Activated CD4-positive, alpha-beta T cell treated with anti-CD3 and anti-CD28 coated beads, Interleukin-2, amount 10 ng/mL, durations not matched to agents 24 days and 14 days (primary cell): ENCODE measurements around the gene CRABP1. TPM values are rescaled to one million over a fixed set of nuclear protein-coding genes. Genes with fewer than 3 reads are reported as not detected.

Experiments used
- DNase-seq: peaks from one replicate; pipeline ENCODE4 v3.0.0; 2022
- H3K27ac Mint-ChIP-seq: one replicate; pipeline ENCODE4 v1.8.0; 2022; ENCODE audit warnings: mild to moderate bottlenecking, mixed read lengths
- H3K27me3 Mint-ChIP-seq: one replicate; pipeline ENCODE4 v1.8.0; 2022; ENCODE audit warnings: mixed read lengths
- H3K36me3 Mint-ChIP-seq: one replicate; pipeline ENCODE4 v1.8.0; 2022; ENCODE audit warnings: low read depth, mild to moderate bottlenecking, mixed read lengths
- H3K4me1 Mint-ChIP-seq: one replicate; pipeline ENCODE4 v1.8.0; 2021; ENCODE audit warnings: mixed read lengths
- H3K4me3 Mint-ChIP-seq: one replicate; pipeline ENCODE4 v1.8.0; 2022; ENCODE audit warnings: mild to moderate bottlenecking, moderate library complexity, mixed read lengths
- H3K9me3 Mint-ChIP-seq: one replicate; pipeline ENCODE4 v1.8.0; 2021; ENCODE audit warnings: mixed read lengths
- intact Hi-C: fragments of 100-400 bp; cut with micrococcal nuclease; formaldehyde crosslinking; loops from one replicate; pipeline ENCODE4 v1.15.1; 2023
- total RNA-seq: library from RNA; stranded (reverse); gene quantifications from 2 replicates; pipeline ENCODE4 v1.2.3, GENCODE V29; 2022

The CRABP1 gene
- total RNA-seq, 1 donor from 2014 or later, result not detected

- Mint-ChIP-seq H3K9me3 (no peaks in the 10 kb centered on the region), H3K27ac (no peak overlapping the region), H3K4me1 (no peaks in the 10 kb centered on the region), H3K36me3 (no peaks in the 10 kb centered on the region), H3K27me3 (peaks cover 44% of the 10 kb centered on the region), H3K4me3 (no peak overlapping the region)
- intact Hi-C loops, result no loop called here
- no peak for DNase-seq
Measured at GRCh38 chr15:78345396-78346125, 5.4 kb downstream of the CRABP1 start.

GRCh38 chr15:78347586-78348543, 7.7 kb downstream of the CRABP1 start:
- H3K4me1 Mint-ChIP-seq, result no peaks in the 10 kb centered on the region
- intact Hi-C loops, result no loop called here
- H3K36me3 Mint-ChIP-seq, result no peaks in the 10 kb centered on the region
- H3K27ac Mint-ChIP-seq, result no peak overlapping the region
- peaks cover 25% of the 10 kb centered on the region for H3K27me3 Mint-ChIP-seq
- H3K4me3 Mint-ChIP-seq, result no peak overlapping the region
- no peak for DNase-seq
- no peaks in the 10 kb centered on the region for H3K9me3 Mint-ChIP-seq

- DNase-seq, result no peak
- H3K4me3 Mint-ChIP-seq, result no peak overlapping the region
- no peaks in the 10 kb centered on the region for H3K9me3 Mint-ChIP-seq
- no peaks in the 10 kb centered on the region for H3K36me3 Mint-ChIP-seq
- intact Hi-C loops, result no loop called here
- no peak overlapping the region for H3K27ac Mint-ChIP-seq
- H3K4me1 Mint-ChIP-seq, result no peaks in the 10 kb centered on the region
- H3K27me3 Mint-ChIP-seq, result peaks cover 17% of the 10 kb centered on the region
Measured at GRCh38 chr15:78350058-78350457, 9.9 kb downstream of the CRABP1 start.

GRCh38 chr15:78351539-78351938, 11.4 kb downstream of the CRABP1 start:
- DNase-seq, result no peak
- H3K27ac Mint-ChIP-seq, result no peak overlapping the region
- no peaks in the 10 kb centered on the region for H3K4me1 Mint-ChIP-seq
- no peaks in the 10 kb centered on the region for H3K9me3 Mint-ChIP-seq
- intact Hi-C loops, result no loop called here
- H3K36me3 Mint-ChIP-seq, result no peaks in the 10 kb centered on the region
- peaks cover 15% of the 10 kb centered on the region for H3K27me3 Mint-ChIP-seq
- H3K4me3 Mint-ChIP-seq, result no peak overlapping the region

- Mint-ChIP-seq H3K9me3 (no peaks in the 10 kb centered on the region), H3K4me1 (no peaks in the 10 kb centered on the region), H3K4me3 (no peak overlapping the region), H3K27me3 (peaks cover 10% of the 10 kb centered on the region), H3K36me3 (no peaks in the 10 kb centered on the region), H3K27ac (no peak overlapping the region)
- no peak for DNase-seq
- intact Hi-C loops, result no loop called here
Measured at GRCh38 chr15:78353093-78353492, 12.9 kb downstream of the CRABP1 start.

GRCh38 chr15:78355177-78355576, 15.0 kb downstream of the CRABP1 start:
- no peak overlapping the region for H3K4me3 Mint-ChIP-seq
- H3K36me3 Mint-ChIP-seq, result no peaks in the 10 kb centered on the region
- no peak overlapping the region for H3K27ac Mint-ChIP-seq
- H3K4me1 Mint-ChIP-seq, result no peaks in the 10 kb centered on the region
- intact Hi-C loops, result no loop called here
- H3K27me3 Mint-ChIP-seq, result peaks cover 19% of the 10 kb centered on the region
- DNase-seq, result no peak
- H3K9me3 Mint-ChIP-seq, result no peaks in the 10 kb centered on the region

GRCh38 chr15:78358102-78358870, 18.1 kb downstream of the CRABP1 start:
- no peak overlapping the region for H3K27ac Mint-ChIP-seq
- no peaks in the 10 kb centered on the region for H3K36me3 Mint-ChIP-seq
- H3K9me3 Mint-ChIP-seq, result no peaks in the 10 kb centered on the region
- no peak overlapping the region for H3K4me3 Mint-ChIP-seq
- intact Hi-C loops, result no loop called here
- no peaks in the 10 kb centered on the region for H3K4me1 Mint-ChIP-seq
- no peak for DNase-seq
- H3K27me3 Mint-ChIP-seq, result peaks cover 21% of the 10 kb centered on the region

- Mint-ChIP-seq H3K27ac (no peak overlapping the region), H3K9me3 (no peaks in the 10 kb centered on the region), H3K4me3 (no peak overlapping the region), H3K27me3 (peaks cover 21% of the 10 kb centered on the region), H3K36me3 (no peaks in the 10 kb centered on the region), H3K4me1 (no peaks in the 10 kb centered on the region)
- no peak for DNase-seq
- intact Hi-C loops, result no loop called here
Measured at GRCh38 chr15:78359041-78359808, 19.1 kb downstream of the CRABP1 start.

- no peak overlapping the region for H3K4me3 Mint-ChIP-seq
- DNase-seq, result no peak
- H3K27me3 Mint-ChIP-seq, result peaks cover 18% of the 10 kb centered on the region
- H3K9me3 Mint-ChIP-seq, result no peaks in the 10 kb centered on the region
- intact Hi-C loops, result no loop called here
- no peaks in the 10 kb centered on the region for H3K36me3 Mint-ChIP-seq
- no peak overlapping the region for H3K27ac Mint-ChIP-seq
- H3K4me1 Mint-ChIP-seq, result no peaks in the 10 kb centered on the region
Measured at GRCh38 chr15:78360367-78360801, 20.2 kb downstream of the CRABP1 start.

GRCh38 chr15:78360958-78361718, 21.0 kb downstream of the CRABP1 start:
- Mint-ChIP-seq H3K4me1 (no peaks in the 10 kb centered on the region), H3K4me3 (no peak overlapping the region), H3K27me3 (peaks cover 18% of the 10 kb centered on the region), H3K9me3 (no peaks in the 10 kb centered on the region), H3K36me3 (no peaks in the 10 kb centered on the region), H3K27ac (no peak overlapping the region)
- no peak for DNase-seq
- intact Hi-C loops, result no loop called here

- peaks cover 19% of the 10 kb centered on the region for H3K27me3 Mint-ChIP-seq
- H3K9me3 Mint-ChIP-seq, result no peaks in the 10 kb centered on the region
- no peaks in the 10 kb centered on the region for H3K4me1 Mint-ChIP-seq
- H3K4me3 Mint-ChIP-seq, result no peak overlapping the region
- H3K36me3 Mint-ChIP-seq, result no peaks in the 10 kb centered on the region
- intact Hi-C loops, result no loop called here
- DNase-seq, result no peak
- H3K27ac Mint-ChIP-seq, result no peak overlapping the region
Measured at GRCh38 chr15:78361771-78362506, 21.8 kb downstream of the CRABP1 start.

- no peaks in the 10 kb centered on the region for H3K36me3 Mint-ChIP-seq
- H3K27me3 Mint-ChIP-seq, result peaks cover 20% of the 10 kb centered on the region
- H3K4me1 Mint-ChIP-seq, result no peaks in the 10 kb centered on the region
Measured at GRCh38 chr15:78362716-78363380, 22.7 kb downstream of the CRABP1 start.

More at GRCh38 chr15:78362716-78363380, 22.7 kb downstream of the CRABP1 start:
- Mint-ChIP-seq H3K4me3 (no peak overlapping the region), H3K27ac (no peak overlapping the region), H3K9me3 (no peaks in the 10 kb centered on the region)
- no peak for DNase-seq
- intact Hi-C loops, result no loop called here
